ENCODE data around the gene ZGRF1.

The ZGRF1 gene, protein sequence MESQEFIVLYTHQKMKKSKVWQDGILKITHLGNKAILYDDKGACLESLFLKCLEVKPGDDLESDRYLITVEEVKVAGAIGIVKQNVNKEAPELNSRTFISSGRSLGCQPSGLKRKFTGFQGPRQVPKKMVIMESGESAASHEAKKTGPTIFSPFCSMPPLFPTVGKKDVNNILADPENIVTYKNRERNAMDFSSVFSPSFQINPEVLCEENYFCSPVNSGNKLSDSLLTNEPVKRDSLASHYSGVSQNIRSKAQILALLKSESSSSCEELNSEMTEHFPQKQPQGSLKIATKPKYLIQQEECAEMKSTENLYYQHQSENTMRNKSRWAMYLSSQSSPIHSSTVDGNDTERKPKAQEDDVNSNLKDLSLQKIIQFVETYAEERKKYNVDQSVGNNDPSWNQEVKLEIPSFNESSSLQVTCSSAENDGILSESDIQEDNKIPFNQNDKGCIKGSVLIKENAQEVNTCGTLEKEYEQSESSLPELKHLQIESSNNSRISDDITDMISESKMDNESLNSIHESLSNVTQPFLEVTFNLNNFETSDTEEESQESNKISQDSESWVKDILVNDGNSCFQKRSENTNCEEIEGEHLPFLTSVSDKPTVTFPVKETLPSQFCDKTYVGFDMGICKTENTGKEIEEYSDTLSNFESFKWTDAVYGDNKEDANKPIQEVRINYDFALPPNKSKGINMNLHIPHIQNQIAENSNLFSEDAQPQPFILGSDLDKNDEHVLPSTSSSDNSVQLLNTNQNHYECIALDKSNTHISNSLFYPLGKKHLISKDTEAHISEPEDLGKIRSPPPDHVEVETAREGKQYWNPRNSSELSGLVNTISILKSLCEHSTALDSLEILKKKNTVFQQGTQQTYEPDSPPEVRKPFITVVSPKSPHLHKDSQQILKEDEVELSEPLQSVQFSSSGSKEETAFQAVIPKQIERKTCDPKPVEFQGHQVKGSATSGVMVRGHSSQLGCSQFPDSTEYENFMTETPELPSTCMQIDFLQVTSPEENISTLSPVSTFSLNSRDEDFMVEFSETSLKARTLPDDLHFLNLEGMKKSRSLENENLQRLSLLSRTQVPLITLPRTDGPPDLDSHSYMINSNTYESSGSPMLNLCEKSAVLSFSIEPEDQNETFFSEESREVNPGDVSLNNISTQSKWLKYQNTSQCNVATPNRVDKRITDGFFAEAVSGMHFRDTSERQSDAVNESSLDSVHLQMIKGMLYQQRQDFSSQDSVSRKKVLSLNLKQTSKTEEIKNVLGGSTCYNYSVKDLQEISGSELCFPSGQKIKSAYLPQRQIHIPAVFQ (N-terminal part only)

DNA sequence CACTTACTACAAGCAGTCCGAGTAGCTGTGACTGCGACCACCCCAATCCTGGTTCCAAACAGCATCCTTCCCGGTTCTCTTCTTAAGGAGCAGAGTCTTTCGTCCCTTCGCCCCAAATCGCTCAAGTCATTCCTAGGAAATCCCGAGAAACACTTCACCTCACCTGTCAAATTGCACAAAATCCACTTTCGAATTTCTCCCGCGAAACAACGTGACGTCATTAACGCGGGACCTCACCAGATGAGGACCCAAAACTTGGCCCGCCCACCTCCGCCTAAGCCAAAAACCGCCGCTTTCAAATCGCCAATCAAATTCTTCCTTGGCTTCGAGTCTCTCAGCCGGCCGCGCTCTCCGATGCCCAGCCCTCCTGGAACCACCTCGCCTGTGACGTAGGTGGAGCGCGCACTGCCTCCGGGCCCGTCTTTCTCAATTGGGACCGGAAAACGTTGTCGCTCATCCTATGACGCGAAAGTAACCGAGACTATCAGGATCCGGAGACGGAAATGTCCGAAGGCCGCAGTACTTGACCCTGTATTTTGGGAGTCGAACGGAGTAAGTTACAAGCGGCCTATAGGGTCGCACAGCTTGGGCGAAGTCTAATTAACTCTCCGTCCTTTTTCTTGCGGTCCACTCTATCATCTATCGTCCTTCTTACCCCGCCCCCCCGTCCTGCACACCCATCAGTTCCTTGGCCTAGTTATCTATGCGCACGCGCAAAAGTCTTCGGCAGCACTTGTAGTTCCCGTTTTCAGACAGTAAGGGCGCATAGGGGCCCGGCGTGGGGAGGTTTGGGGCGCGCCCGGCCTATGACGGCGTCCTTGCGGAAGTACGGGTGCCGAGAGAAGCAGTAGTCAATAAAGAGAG lies at the start of gene ZGRF1, which contains the start of gene LARP7:
Gene ZGRF1 (minus strand): TSS at position 222 of the 864 bp plus-strand sequence. CDS start 3,733 bp downstream, outside the sequence.
Gene LARP7 (plus strand): TSS at position 456 of the 864 bp plus-strand sequence. CDS start 7,527 bp downstream, outside the sequence.
- peak; percentile 97 for DNase-seq (ENCODE audit: extremely low read depth, low read depth)
- H3K4me3 ChIP-seq (replicated peaks; ENCODE audit: low read depth, low read length), result peak within 1 kb of the TSS; percentile 66
- TF ChIP-seq, protein P1, sequence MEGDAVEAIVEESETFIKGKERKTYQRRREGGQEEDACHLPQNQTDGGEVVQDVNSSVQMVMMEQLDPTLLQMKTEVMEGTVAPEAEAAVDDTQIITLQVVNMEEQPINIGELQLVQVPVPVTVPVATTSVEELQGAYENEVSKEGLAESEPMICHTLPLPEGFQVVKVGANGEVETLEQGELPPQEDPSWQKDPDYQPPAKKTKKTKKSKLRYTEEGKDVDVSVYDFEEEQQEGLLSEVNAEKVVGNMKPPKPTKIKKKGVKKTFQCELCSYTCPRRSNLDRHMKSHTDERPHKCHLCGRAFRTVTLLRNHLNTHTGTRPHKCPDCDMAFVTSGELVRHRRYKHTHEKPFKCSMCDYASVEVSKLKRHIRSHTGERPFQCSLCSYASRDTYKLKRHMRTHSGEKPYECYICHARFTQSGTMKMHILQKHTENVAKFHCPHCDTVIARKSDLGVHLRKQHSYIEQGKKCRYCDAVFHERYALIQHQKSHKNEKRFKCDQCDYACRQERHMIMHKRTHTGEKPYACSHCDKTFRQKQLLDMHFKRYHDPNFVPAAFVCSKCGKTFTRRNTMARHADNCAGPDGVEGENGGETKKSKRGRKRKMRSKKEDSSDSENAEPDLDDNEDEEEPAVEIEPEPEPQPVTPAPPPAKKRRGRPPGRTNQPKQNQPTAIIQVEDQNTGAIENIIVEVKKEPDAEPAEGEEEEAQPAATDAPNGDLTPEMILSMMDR (IDR thresholded peaks at IDR 0.05; ENCODE audit: low read depth, low read length, missing control alignments), result peak; percentile 56

DNA sequence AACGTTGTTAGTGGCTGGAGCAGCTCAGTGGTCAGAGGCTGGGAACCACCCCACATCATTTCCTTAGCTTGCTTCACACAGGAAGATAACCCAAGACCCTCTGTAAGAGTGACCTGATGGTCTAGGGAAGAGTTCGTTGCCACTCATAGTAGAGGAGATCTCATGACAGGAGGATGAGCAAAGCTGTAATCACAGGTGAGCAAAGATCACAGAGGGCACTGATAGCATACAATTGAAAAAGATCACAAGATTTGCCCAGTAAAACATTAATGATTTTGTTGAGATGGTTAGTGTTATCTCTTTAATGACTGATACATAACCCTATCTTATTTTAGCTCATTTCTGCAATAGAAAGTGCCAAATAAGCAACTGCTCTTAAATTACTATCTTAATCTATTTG lies 44.3 kb upstream of the ZGRF1 start:
- no peak for DNase-seq (ENCODE audit: extremely low read depth, low read depth)
- TF ChIP-seq, protein P1 (IDR thresholded peaks at IDR 0.05; ENCODE audit: low read depth, low read length, missing control alignments), result no peak
- no peak overlapping the region for H3K4me3 ChIP-seq (replicated peaks; ENCODE audit: low read depth, low read length)

DNA sequence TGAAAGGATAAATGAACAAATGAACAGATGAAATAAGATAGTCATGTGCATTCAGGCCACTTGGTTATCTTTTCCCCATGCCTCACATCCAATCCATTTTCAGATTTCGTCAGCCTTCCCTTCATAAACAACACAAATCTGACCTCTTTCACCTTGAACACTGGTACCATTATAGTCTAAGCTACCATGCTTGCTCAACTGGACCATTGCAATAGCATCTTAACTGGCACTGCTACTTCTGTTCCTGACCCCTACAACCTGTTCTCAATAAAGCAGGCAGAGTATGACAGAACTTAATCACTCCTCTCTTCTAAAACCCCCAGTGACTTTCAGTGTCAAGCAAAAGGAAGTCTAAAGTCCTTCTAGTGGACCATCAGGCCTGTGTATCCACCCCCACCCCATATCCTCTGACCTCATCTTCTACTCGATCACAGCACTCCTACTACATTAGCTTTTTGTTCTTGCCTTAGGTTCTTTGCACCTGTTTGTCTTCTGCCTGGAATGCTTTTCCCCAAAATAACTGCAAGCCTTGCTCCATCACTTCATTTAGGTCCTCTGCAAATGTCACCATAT lies 40.9 kb upstream of the ZGRF1 start:
- no peak overlapping the region for H3K4me3 ChIP-seq (replicated peaks; ENCODE audit: low read depth, low read length)
- DNase-seq (ENCODE audit: extremely low read depth, low read depth), result no peak
- TF ChIP-seq, protein P1 (IDR thresholded peaks at IDR 0.05; ENCODE audit: low read depth, low read length, missing control alignments), result no peak

DNA sequence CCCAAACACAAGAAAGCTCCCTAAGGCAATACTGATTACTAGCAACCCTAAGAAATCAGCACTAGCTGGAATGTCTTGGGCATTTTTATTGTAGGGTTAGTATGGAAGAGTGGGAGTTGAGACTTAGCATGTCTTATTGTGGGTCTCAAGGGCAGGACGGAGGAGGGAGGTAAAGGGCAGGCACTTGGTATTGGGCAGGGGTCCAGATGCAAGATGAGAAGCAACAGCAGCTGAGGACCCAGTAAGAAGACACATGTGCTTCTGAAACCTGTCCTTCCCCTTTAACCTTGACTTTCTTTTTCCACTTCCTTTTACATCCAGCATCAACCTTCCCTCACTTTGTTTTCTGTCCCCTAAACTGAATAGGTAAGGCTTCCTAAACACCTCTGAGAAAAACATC lies 37.7 kb upstream of the ZGRF1 start:
- TF ChIP-seq, protein P1 (IDR thresholded peaks at IDR 0.05; ENCODE audit: low read depth, low read length, missing control alignments), result no peak
- no peak for DNase-seq (ENCODE audit: extremely low read depth, low read depth)
- no peak overlapping the region for H3K4me3 ChIP-seq (replicated peaks; ENCODE audit: low read depth, low read length)

DNA sequence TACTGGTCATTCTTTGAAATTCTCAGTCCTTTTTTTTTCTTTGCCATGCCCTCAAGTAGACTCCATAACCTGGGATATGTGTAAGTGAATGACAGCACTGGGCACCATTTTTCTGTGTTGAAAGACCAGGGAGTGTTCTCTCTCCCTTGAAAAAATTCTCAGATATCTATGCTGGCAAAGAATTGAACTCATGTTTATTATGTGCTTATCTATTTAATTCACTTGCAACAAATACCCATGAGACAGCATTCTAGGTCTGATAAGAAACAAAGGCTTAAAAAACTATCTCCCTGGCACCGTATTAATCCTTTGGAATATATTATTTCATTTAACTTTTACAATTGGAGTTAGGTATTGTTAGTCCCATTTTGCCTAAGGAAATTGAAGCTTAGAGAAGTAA lies 37.0 kb upstream of the ZGRF1 start:
- DNase-seq (ENCODE audit: extremely low read depth, low read depth), result no peak
- no peak overlapping the region for H3K4me3 ChIP-seq (replicated peaks; ENCODE audit: low read depth, low read length)
- TF ChIP-seq, protein P1 (IDR thresholded peaks at IDR 0.05; ENCODE audit: low read depth, low read length, missing control alignments), result no peak

All from HFF-Myc (cell line).